NCI-H2029 (cell line): Measurements from ENCODE around the gene CLASP2.
A peak's percentile ranks its signal among the peaks of the same experiment; 100 is the strongest.
"Not testable (repeated sequence)": the region's sequence is repeated elsewhere in the genome, so short reads cannot be mapped to it uniquely, and the experiment has no call there.

ENCODE experiments used
- DNase-seq: peaks from one replicate; lab custom pipeline; 2025; lab: John Stamatoyannopoulos, UW

CLASP2 gene

DNA sequence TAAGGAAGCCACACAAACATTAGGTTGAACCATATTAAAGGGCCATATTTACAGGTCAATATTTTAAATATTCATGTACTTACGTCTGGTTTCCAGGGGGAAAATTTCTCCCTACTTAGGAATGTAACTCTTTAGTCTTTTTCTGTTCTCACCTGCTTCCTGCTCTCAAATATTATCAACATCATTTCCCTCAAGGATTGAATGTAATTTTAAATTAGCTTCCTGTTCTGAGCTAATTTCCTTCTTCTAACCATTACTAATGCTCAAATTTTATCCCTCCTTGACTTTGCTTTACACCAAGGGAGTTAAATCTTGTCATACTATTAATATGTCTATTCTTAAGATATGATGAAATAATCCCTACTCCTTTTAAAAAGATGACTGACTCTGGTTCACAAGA is 174.5 kb downstream of the CLASP2 start:
- no peak for DNase-seq

DNA sequence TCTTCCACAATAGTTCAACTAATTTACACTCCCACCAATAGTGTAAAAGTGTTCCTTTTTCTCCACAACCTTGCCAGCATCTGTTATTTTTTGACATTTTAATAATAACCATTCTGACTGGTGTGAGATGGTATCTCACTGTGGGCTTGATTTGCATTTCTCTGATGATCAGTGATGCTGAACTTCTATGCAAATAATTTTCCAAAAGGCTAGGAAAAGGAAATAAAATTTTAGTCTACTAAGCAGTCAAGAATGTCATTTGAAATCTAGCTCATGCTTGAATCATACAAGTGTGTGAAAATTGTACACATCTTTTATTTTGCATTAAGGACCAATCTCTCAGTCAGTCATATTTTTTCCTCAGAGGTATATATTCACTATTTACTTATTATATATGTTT is 176.1 kb downstream of the CLASP2 start:
- DNase-seq: no peak

- DNase-seq: no peak
These were observed 179.2 kb downstream of the CLASP2 start for GRCh38 chr3:33538678-33539339.

GRCh38 chr3:33537133-33537532 is 180.9 kb downstream of the CLASP2 start:
- no peak for DNase-seq

- DNase-seq: no peak
These were observed 191.3 kb downstream of the CLASP2 start for GRCh38 chr3:33526787-33527186.

- DNase-seq: peak; percentile 33
These were observed 192.8 kb downstream of the CLASP2 start for GRCh38 chr3:33525232-33525631.

DNA sequence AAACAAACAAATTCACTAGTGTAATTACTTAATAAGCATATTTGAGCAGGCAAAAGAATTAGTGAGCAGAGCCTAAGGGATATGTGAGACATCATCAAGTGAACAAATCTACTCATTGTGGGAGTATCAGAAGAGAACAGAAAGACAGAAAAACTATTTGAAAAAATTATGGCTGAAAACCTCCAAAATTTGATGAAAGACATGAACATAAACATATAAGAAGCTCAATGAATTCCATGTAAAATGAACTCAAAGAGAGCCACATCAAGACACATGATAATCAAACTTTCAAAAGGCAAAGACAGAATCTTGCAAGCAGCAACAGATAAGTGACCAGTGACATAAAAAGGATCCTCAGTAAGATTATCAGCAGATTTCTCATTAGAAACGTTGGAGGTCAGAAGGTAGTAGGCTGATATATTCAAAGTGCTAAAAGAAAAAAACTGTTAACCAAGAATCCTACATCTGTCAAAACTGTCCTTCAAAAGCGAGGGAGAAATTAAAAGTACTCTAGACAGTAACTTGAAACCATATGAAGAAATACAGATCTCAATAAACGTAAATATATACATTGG is 194.9 kb downstream of the CLASP2 start:
- no peak for DNase-seq

DNA sequence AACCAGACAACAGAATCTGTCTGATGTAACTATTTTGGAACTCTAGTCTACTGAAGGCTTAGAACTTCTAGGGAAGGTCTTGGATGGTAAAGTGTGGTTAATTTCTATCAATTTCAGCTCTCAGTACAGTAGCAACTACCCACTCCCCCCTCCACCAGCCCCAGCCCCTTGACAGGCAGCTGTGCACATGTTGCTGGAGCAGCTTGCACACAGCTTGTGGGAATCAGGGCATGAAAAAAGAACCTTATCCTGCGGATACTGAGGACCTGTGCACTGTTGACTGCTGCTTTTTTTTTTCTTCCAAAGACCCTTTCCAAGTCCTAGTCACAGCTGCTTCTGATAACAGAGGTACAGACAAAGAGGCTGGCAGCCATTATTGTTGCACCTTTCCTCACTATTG is 196.3 kb downstream of the CLASP2 start:
- no peak for DNase-seq

DNA sequence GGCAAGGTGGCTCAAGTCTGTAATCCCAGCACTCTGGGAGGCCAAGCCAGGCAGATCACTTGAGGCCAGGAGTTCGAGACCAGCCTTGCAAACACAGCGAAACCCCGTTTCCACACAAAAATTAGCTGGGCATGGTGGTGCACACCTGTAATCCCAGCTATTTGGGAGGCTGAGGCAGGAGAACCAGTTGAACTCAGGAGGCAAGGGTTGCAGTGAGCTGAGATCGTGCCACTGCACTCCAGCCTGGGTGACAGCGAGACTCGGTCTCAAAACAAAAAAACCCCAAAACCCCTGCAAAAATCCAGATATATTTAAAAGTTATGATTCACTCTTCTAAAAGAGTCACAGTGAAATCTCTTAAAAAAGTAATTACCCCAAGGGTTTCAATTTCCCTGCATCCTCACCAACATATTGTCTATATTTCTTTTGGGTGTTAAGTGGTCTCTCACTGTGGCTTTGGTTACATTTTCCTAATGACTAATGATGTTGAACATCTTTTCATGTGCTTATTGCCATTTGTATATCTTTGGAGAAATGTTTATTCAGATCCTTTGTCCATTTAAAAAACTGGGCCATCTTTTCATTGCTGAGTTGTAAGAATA is 204.7 kb downstream of the CLASP2 start:
- no peak for DNase-seq

- no peak for DNase-seq
These were observed 213.0 kb downstream of the CLASP2 start for GRCh38 chr3:33505027-33505426.

GRCh38 chr3:33496449-33496848 is 221.6 kb downstream of the CLASP2 start:
- DNase-seq: no peak

- DNase-seq: no peak
These were observed 226.3 kb downstream of the CLASP2 start for GRCh38 chr3:33491721-33492120.

DNA sequence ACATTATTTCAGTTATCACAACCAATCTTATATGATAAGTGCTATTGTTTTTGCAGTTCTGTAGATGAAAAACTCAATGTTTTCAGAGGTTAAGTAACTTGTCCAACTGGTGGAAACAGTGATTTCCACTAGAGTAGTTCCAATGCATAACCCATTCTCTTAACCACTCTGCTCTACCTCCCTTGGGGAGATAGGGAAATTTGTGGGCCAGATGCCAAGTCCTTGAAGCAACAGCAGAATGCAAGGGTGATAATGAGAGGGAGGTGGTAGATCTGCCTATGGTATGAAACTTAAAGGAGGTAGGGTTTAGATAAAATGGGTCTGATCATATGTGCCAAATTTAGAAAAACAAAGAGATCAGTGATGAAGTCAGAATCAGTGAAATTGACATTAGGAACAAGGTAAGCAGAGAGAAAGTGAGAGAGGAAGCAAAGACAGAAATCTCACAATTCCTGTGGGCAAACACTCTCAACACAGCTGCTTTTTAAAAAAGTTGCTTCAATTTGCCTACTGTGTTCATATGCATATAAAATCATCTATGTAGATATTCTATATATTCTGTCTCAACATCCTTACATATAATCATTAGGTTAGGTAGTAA is 227.3 kb downstream of the CLASP2 start:
- DNase-seq: no peak

DNA sequence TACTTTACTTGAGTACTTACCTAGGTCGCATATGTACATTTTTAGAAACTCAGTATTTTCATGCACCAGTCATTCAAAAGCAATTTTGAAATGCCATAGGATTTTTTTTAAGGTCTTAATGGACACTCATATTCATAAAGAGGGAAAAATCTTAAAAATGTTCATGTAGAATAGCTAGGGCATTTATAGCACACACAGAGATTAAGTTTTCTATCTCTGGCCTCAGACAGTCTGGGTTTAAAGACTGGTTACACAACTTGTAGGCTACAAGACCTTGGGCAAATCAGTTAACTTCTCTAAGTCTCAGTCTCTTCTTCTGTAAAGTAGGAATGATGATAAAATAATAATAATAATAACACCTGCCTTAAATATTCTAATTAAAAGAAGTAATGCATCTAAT is 229.4 kb downstream of the CLASP2 start:
- DNase-seq: no peak

GRCh38 chr3:33488246-33488645 is 229.8 kb downstream of the CLASP2 start:
- no peak for DNase-seq

DNA sequence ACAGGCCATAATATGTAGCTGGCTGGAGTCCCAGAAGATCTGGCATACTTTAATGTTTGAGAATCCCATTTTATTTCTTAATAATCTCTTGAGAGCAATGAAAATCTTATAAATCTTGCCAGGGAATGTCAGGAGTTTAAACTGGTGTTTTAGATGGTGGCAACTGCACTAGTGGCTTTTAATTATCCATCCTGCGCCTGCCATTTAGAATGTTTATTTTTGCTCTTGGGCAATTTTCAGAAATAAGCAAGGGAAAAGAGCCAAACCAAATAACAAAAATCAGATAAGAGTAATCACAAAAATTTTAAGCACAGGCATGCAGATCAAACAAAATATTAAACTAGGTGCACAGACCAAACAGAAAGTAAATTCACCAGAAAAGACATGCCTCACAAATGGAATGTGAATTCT is 235.9 kb downstream of the CLASP2 start:
- DNase-seq: no peak

DNA sequence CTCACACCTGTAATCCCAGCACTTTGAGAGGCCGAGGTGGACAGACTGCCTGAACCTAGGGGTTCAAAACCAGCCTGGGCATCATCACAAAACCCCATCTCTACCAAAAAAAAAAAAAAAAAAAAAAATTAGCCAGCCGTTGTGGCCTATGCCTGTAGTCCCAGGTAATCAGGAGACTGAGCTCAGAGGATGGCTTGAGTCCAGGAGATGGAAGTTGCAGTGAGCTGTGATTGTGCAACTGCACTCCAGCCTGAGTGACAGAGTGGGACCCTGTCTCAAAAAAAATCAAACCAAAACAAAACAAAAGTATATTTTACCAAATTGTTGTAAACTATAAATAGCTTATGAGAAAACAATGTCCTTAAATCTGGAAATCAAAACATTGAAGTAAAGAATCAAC is 243.2 kb downstream of the CLASP2 start:
- DNase-seq: no peak

DNA sequence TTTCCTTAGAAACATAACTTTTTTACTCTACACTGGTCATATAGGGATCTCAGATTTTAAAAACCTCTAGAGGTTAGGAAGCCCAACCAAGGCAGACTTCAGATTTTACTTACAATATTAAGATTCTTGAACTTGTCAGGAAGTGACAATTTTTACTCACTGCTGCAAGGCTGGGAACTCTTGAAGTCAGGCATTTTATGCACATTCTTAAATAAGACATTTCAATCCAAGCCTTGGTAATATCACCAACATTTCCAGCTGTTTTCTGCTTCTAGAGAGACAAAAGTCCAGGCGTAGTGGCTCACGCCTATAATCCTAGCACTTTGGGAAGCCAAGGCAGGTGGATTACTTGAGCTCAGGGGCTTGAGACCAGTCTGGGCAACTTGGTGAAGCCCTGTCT is 244.2 kb downstream of the CLASP2 start:
- DNase-seq: no peak

GRCh38 chr3:33467786-33468185 is 250.3 kb downstream of the CLASP2 start:
- DNase-seq: no peak

DNA sequence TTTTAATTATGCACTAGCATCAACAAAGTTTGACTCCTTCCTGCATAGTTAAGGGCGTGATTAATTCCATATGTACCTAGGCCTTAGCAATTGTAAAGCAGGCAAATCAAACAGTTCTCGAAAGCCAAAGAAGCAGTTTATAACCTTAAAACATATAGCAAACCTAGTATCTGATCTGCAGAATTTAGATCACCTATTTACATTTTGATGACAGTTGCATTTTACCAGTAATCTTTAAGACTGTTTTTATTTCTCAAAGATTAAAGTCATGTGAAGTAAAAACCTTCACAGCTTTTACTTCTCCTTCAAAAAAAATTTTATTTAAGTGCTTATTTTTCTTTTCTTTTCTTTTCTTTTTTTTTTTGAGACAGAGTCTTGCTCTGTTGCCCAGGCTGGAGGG is 257.0 kb downstream of the CLASP2 start:
- DNase-seq: no peak

- DNase-seq: not testable (repeated sequence)
These were observed 258.5 kb downstream of the CLASP2 start for GRCh38 chr3:33459577-33459976.

DNA sequence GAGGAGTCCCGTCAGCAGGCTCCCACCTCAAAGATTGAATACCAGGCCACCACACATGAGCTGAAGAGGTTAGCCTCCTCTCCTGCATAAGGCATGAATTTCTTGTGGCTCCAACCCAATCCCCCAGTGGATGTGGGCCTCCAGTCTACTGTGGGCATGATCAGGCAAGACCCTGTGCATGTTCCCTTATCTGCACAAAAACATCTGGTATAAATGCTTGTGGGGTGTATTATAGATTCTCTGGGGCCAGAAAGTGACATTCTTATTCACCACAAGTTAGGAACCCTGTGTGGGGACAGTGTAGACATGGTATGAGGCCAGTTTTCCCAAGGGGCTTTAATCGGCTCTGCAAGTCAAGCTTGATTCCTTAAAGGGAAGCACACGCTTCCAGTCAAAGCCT is 259.6 kb downstream of the CLASP2 start:
- no peak for DNase-seq

GRCh38 chr3:33456756-33457155 is 261.3 kb downstream of the CLASP2 start:
- DNase-seq: no peak
